HepG2 (cell line): Measurements from ENCODE around the gene SFXN1. TPM values are rescaled to one million over a fixed set of nuclear protein-coding genes. Genes with fewer than 3 reads are reported as not detected.

Source experiments
- ATAC-seq: fragments of 200-7000 bp; cut with Tn5 transposase; 3 replicates; pipeline ENCODE4 v1.9.1; 2020; ENCODE audit warnings: mild to moderate bottlenecking, moderate library complexity
- BruUV-seq: library from RNA; stranded (reverse); fragments of 400-500 nt; replicated peaks from 2 replicates; lab custom pipeline; 2021; lab: Mats Ljungman, UMichigan
- CTCF ChIA-PET: fragments of 300-600 bp; formaldehyde crosslinking; extraction: SDS; loops from one replicate; lab custom pipeline; 2021; ENCODE audit warnings: low total read pairs, inconsistent platforms, low intra/inter-chr PET ratio; lab: Yijun Ruan, JAX
- POLR2A ChIA-PET: fragments of 350-600 bp; sonication (Branson Sonifier 250); formaldehyde crosslinking; loops from one replicate; lab custom pipeline; 2020; ENCODE audit warnings: antibody characterized with exemption, inconsistent platforms; lab: Yijun Ruan, JAX
- DNase-seq: peaks from one replicate; pipeline ENCODE4 v3.0.0-alpha.2; 2015; ENCODE audit warnings: low spot score
- FAIRE-seq: peaks from 3 replicates; lab custom pipeline; 2011; peaks lifted over from hg19 to GRCh38; lab: Jason Lieb, UNC
- H2AFZ ChIP-seq: one replicate; pipeline ENCODE4 v1.6.1; 2011; ENCODE audit warnings: low read length, inconsistent platforms
- H3K27ac ChIP-seq: fragments of 300-600 bp; 3 replicates; pipeline ENCODE4 v1.8.0; 2011; ENCODE audit warnings: mixed run types, mild to moderate bottlenecking, mixed read lengths, low read length, inconsistent platforms; ENCODE audit not compliant: insufficient read depth; ENCODE audit errors: extremely low read length
- H3K27me3 ChIP-seq, 2 experiments: fragments of 200-600 bp in 1 of 2; 2 replicates in 1 of 2; 3 replicates in 1 of 2; pipeline versions ENCODE4 v1.6.0 to v1.8.0; 2011; ENCODE audit warnings: low read length in 2 of 2, mild to moderate bottlenecking in 2 of 2, moderate library complexity in 2 of 2, inconsistent platforms in 1 of 2; ENCODE audit not compliant: insufficient read depth in 2 of 2, control insufficient read depth in 1 of 2
- H3K36me3 ChIP-seq, 2 experiments: fragments of 200-600 bp in 1 of 2; replicated peaks in 1 of 2; 2 replicates in 1 of 2; 3 replicates in 1 of 2; pipeline versions ENCODE4 v1.5.1 to v1.8.0; 2011; ENCODE audit warnings: low read length in 2 of 2, inconsistent platforms in 1 of 2; ENCODE audit not compliant: insufficient read depth in 2 of 2, control insufficient read depth in 1 of 2
- H3K4me1 ChIP-seq: 2 replicates; pipeline ENCODE4 v1.5.1; 2012; ENCODE audit warnings: low read length, inconsistent platforms; ENCODE audit not compliant: insufficient read depth
- H3K4me2 ChIP-seq: 2 replicates; pipeline ENCODE4 v1.6.0; 2011; ENCODE audit warnings: low read depth, low read length, inconsistent platforms
- H3K4me3 ChIP-seq, 3 experiments: fragments of 200-600 bp in 1 of 3; sonication (generic), shearing (Covaris generic) in 1 of 3; replicated peaks in 1 of 3; 2 replicates each; pipeline ENCODE4 v1.5.1; 2011 to 2016; ENCODE audit warnings: low read length in 3 of 3, inconsistent platforms in 2 of 3, low read depth in 2 of 3, mild to moderate bottlenecking in 2 of 3, control low read depth in 1 of 3, mixed read lengths in 1 of 3; ENCODE audit not compliant: insufficient read depth in 1 of 3
- H3K79me2 ChIP-seq: one replicate; pipeline ENCODE4 v1.6.1; 2011; ENCODE audit warnings: low read length, inconsistent platforms; ENCODE audit not compliant: insufficient read depth
- H3K9ac ChIP-seq: 2 replicates; pipeline ENCODE4 v1.6.0; 2011; ENCODE audit warnings: mild to moderate bottlenecking, low read depth, low read length, inconsistent platforms; ENCODE audit not compliant: insufficient read depth
- H3K9me3 ChIP-seq: 2 replicates; pipeline ENCODE4 v1.5.1; 2012; ENCODE audit warnings: mild to moderate bottlenecking, low read length
- H4K20me1 ChIP-seq: 2 replicates; pipeline ENCODE4 v1.6.0; 2011; ENCODE audit warnings: inconsistent platforms, mild to moderate bottlenecking, low read length, moderate library complexity; ENCODE audit not compliant: insufficient read depth
- HIVEP1 ChIP-seq: sonication (generic); formaldehyde crosslinking; IDR thresholded peaks from 2 replicates; pipeline ENCODE4 v1.4.0; 2020; ENCODE audit warnings: mild to moderate bottlenecking, missing genetic modification reagents
- MAFK ChIP-seq, 2 experiments: IDR thresholded peaks in 1 of 2; conservative IDR thresholded peaks in 1 of 2; 2 replicates each; pipeline ENCODE4 v1.6.1; 2011; ENCODE audit warnings: improper control_type of control experiment in 2 of 2, low read length in 2 of 2
- NR2C2 ChIP-seq: sonication (generic); formaldehyde crosslinking; IDR thresholded peaks from 2 replicates; pipeline ENCODE4 v1.4.0; 2020; ENCODE audit warnings: missing genetic modification reagents, mild to moderate bottlenecking, moderate library complexity, borderline replicate concordance
- PHF8 ChIP-seq: sonication (generic); formaldehyde crosslinking; IDR thresholded peaks from 2 replicates; pipeline ENCODE4 v1.5.0; 2020; ENCODE audit warnings: missing genetic modification reagents
- SP2 ChIP-seq: sonication (generic); formaldehyde crosslinking; IDR thresholded peaks from 2 replicates; pipeline ENCODE4 v1.5.1; 2020; ENCODE audit warnings: mild to moderate bottlenecking, missing genetic modification reagents
- ZBTB38 ChIP-seq: sonication (generic); formaldehyde crosslinking; IDR thresholded peaks from 2 replicates; pipeline ENCODE4 v1.5.1; 2020; ENCODE audit warnings: mild to moderate bottlenecking, missing genetic modification reagents
- ZC3H4 ChIP-seq: sonication (generic); formaldehyde crosslinking; IDR thresholded peaks from 2 replicates; pipeline ENCODE4 v1.4.0; 2020; ENCODE audit warnings: missing genetic modification reagents, borderline replicate concordance
- ZNF749 ChIP-seq: sonication (generic); formaldehyde crosslinking; IDR thresholded peaks from 2 replicates; pipeline ENCODE4 v1.8.0; 2022; ENCODE audit warnings: mild to moderate bottlenecking, missing genetic modification reagents, moderate library complexity, borderline replicate concordance
- WGBS: methylation state at CpG from one replicate; pipeline ENCODE4 v1.1.6; 2017; ENCODE audit warnings: low lambda C conversion rate; 5-methylcytosine and 5-hydroxymethylcytosine counted together
- in situ Hi-C: cut with HindIII; loops from 2 replicates; pipeline ENCODE4 v1.10.0; 2017; ENCODE audit warnings: low pct_unique_long_range_greater_than_20kb; ENCODE audit not compliant: extremely low pct_ligation_motif_present
- intact Hi-C: fragments of 100-400 bp; cut with micrococcal nuclease; formaldehyde crosslinking; loops from one replicate; pipeline ENCODE4 v1.10.0; 2022; ENCODE audit not compliant: unreplicated experiment
- polyA plus RNA-seq, 8 experiments: library from polyadenylated mRNA; depleted of rRNA in 3 of 8; stranded (reverse) in 7 of 8; unstranded in 1 of 8; fragments of >200 nt; fragmentation: Illumina TruSeq in 4 of 8; extraction: Trizol in 4 of 8; gene quantifications; 2 replicates each; pipeline versions ENCODE4 v1.2.1 to v1.2.3, GENCODE V29; 2011 to 2016; ENCODE audit warnings: low read depth in 4 of 8, missing spikeins in 1 of 8, mixed read lengths in 1 of 8; ENCODE audit not compliant: insufficient read depth in 1 of 8
- total RNA-seq, 5 experiments: library from RNA; depleted of rRNA; stranded (reverse); fragments of >200 nt; fragmentation: Illumina TruSeq; extraction: Trizol; gene quantifications; 2 replicates each; pipeline ENCODE4 v1.2.3, GENCODE V29; 2016; ENCODE audit warnings: low read depth in 1 of 5
- TF ChIP-seq, protein P1 (sequence below): sonication (generic); formaldehyde crosslinking; IDR thresholded peaks from 2 replicates; pipeline ENCODE4 v1.9.0; 2021; ENCODE audit warnings: missing genetic modification reagents, borderline replicate concordance

The SFXN1 gene
- total and polyA plus RNA-seq, 2 of the 13 experiments (the other 11 are each of a cell fraction or from before 2014, with no cell fraction given), result 122 to 135 TPM

DNA sequence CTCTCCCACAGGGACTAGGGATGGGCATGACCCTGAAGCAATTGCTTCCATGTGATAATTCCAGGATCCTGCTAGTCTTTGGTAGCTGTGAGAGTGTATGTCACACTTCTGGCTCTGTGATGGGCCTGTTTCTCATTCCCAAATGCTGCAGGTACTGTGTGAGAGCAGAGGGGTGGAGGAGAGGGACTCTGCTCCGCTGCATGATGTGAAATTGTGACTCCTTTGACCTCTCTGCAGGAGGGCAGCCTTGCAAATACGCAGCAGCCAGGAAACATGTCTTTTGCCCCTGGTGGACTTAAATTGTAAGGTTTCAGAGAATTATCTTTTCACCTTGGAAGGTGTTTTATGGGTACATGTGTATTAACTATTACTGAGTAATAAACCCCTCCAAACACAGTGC is 61.6 kb downstream of the SFXN1 start (continued):
- TF ChIP-seq, protein P1, sequence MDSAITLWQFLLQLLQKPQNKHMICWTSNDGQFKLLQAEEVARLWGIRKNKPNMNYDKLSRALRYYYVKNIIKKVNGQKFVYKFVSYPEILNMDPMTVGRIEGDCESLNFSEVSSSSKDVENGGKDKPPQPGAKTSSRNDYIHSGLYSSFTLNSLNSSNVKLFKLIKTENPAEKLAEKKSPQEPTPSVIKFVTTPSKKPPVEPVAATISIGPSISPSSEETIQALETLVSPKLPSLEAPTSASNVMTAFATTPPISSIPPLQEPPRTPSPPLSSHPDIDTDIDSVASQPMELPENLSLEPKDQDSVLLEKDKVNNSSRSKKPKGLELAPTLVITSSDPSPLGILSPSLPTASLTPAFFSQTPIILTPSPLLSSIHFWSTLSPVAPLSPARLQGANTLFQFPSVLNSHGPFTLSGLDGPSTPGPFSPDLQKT (CRISPR knock-in tag), result no peak
- TF ChIP-seq, all 625 proteins: peak for 0

DNA sequence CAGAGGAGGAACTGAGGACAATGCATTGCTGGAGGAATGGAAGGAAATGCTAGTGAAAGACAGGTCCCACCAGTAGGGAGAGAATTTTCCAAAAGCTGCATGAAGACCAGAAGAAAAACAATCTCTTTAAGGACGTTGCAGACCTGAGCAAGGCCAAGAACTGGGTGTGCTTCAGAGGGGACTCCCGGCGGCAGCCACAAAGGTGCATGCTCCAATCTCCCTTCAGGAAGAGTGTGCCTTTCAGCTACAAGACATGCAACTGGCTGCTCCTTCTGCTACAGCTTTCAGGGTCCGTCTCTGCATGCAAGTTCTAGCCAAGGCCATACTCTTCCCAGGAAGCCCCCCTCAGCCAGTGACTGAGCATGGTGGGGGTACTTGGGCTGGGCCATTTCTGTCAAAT is 62.9 kb downstream of the SFXN1 start:
- FAIRE-seq, result no peak
- CTCF ChIA-PET, result no interaction called here
- H4K20me1 ChIP-seq, result no peaks in the 10 kb centered on the region
- no peaks in the 10 kb centered on the region for H3K36me3 ChIP-seq
- POLR2A ChIA-PET, result no interaction called here
- DNase-seq, result no peak
- intact Hi-C loops (no loop called here), in situ Hi-C loops (loop anchor here (25.0 kb wide), 1 partner anchor 346 kb away; no protein-coding TSS in a partner anchor)
- no peak overlapping the region for H3K4me3 ChIP-seq
- H3K79me2 ChIP-seq, result no peaks in the 10 kb centered on the region
- H3K4me2 ChIP-seq, result no peak overlapping the region
- no TSS peak for BruUV-seq
- H2AFZ ChIP-seq, result no peak overlapping the region
- TF ChIP-seq ZNF749 (CRISPR knock-in tag) (no peak), NR2C2 (CRISPR knock-in tag) (no peak), HIVEP1 (CRISPR knock-in tag) (no peak), SP2 (CRISPR knock-in tag) (no peak), ZBTB38 (CRISPR knock-in tag) (no peak), MAFK (conservative IDR thresholded peaks at IDR 0.05 in 1 of 2, IDR thresholded peaks at IDR 0.05 in 1 of 2; ENCODE audit: low read length in 2 of 2) (no peak), ZC3H4 (CRISPR knock-in tag) (no peak), PHF8 (CRISPR knock-in tag) (no peak)
- peaks cover 0 to 14% of the 10 kb centered on the region in 2 experiments; a peak in 2 of 5 replicates for H3K27me3 ChIP-seq
- no peak overlapping the region for H3K9ac ChIP-seq
- WGBS, result 8% methylated on average over 3 of the region's 4 CpGs
- H3K9me3 ChIP-seq, result no peaks in the 10 kb centered on the region
- ATAC-seq, result no peak
- H3K4me1 ChIP-seq, result no peaks in the 10 kb centered on the region
- H3K27ac ChIP-seq, result no peak overlapping the region
